Measurements from ENCODE around the gene TSC2. TPM values are rescaled to one million over a fixed set of nuclear protein-coding genes. Genes with fewer than 3 reads are reported as not detected.
A peak's percentile ranks its signal among the peaks of the same experiment; 100 is the strongest.

TSC2 gene
- total RNA-seq, 1 experiment from 2014 or later: 59.3 TPM

GRCh38 chr16:2045965-2046892 lies 1.6 kb upstream of the TSC2 start:
- peak overlapping the region; percentile 84; the same call in 1 of the 2 replicates for H3K9ac ChIP-seq (ENCODE audit: low read length)

GRCh38 chr16:2046893-2047329 lies 874 bp upstream of the TSC2 start:
- Histone ChIP-seq H3K79me2 (ENCODE audit: low read length) (peaks cover 44% of the 10 kb centered on the region), H3F3A (ENCODE audit: low read length, unreplicated experiment) (no peaks in the 10 kb centered on the region), H3K4me2 (ENCODE audit: low read length) (peak overlapping the region; percentile 99), H3K36me3 (ENCODE audit: low read depth, low read length) (no peaks in the 10 kb centered on the region), H4K20me1 (ENCODE audit: low read length) (no peaks in the 10 kb centered on the region), H2AFZ (ENCODE audit: low read length) (peak overlapping the region; percentile 83), H3K9me2 (replicated peaks; ENCODE audit: low read length) (no peaks in the 10 kb centered on the region), H3K9ac (ENCODE audit: low read length) (peak overlapping the region; percentile 84), H3K9me3 (ENCODE audit: low read length) (no peaks in the 10 kb centered on the region), H3K4me3 (ENCODE audit: low read length) (peak overlapping the region; percentile 94), H3K27ac (ENCODE audit: low read length) (peak overlapping the region; percentile 71), H3K4me1 (ENCODE audit: insufficient read depth, low read length) (peaks cover 41% of the 10 kb centered on the region), H3K27me3 (ENCODE audit: low read length) (no peaks in the 10 kb centered on the region)
- TF ChIP-seq CTCF (conservative IDR thresholded peaks at IDR 0.05; ENCODE audit: low read depth, low read length): no peak
- no peak for TF ChIP-seq EZH2 (IDR thresholded peaks at IDR 0.05; ENCODE audit: low read length, unreplicated experiment)
- TF ChIP-seq EZH2phosphoT487 (IDR thresholded peaks at IDR 0.05; ENCODE audit: borderline replicate concordance, low read length): no peak
- no peak for DNase-seq
- BruUV-seq (replicated peaks): no TSS peak
- intact Hi-C loops (cut with micrococcal nuclease): no loop called here
- POLR2A ChIA-PET (ENCODE audit: unreplicated experiment): interaction anchor here (0.6 kb wide), 1 partner anchor 12 kb away, joined by 3 read pairs; no protein-coding TSS in a partner anchor
- ATAC-seq: no peak
- CTCF ChIA-PET: interaction anchor here (0.7 kb wide), 1 partner anchor 24 kb away, joined by 3 read pairs; no protein-coding TSS in a partner anchor

More at GRCh38 chr16:2045965-2046892, 1.6 kb upstream of the TSC2 start:
- ChIA-PET CTCF (no interaction called here), POLR2A (ENCODE audit: unreplicated experiment) (no interaction called here)
- H3K4me1 ChIP-seq (ENCODE audit: insufficient read depth, low read length): peaks cover 48% of the 10 kb centered on the region
- ATAC-seq (no peak), DNase-seq (no peak)
- no peaks in the 10 kb centered on the region for H3F3A ChIP-seq (ENCODE audit: low read length, unreplicated experiment)
- no peaks in the 10 kb centered on the region for H3K9me3 ChIP-seq (ENCODE audit: low read length)
- H3K27me3 ChIP-seq (ENCODE audit: low read length): no peaks in the 10 kb centered on the region
- TSS peak; percentile 50 for BruUV-seq (replicated peaks)
- H2AFZ ChIP-seq (ENCODE audit: low read length): no peak overlapping the region
- no peaks in the 10 kb centered on the region for H3K36me3 ChIP-seq (ENCODE audit: low read depth, low read length)
- no peaks in the 10 kb centered on the region for H4K20me1 ChIP-seq (ENCODE audit: low read length)
- no peaks in the 10 kb centered on the region for H3K9me2 ChIP-seq (replicated peaks; ENCODE audit: low read length)
- peaks cover 44% of the 10 kb centered on the region for H3K79me2 ChIP-seq (ENCODE audit: low read length)
- peak overlapping the region; percentile 99 for H3K4me2 ChIP-seq (ENCODE audit: low read length)
- TF ChIP-seq CTCF (conservative IDR thresholded peaks at IDR 0.05; ENCODE audit: low read depth, low read length) (no peak), EZH2 (IDR thresholded peaks at IDR 0.05; ENCODE audit: low read length, unreplicated experiment) (no peak), EZH2phosphoT487 (IDR thresholded peaks at IDR 0.05; ENCODE audit: borderline replicate concordance, low read length) (no peak)
- intact Hi-C loops (cut with micrococcal nuclease): no loop called here
- peak overlapping the region; percentile 71 for H3K27ac ChIP-seq (ENCODE audit: low read length)
- peak overlapping the region; percentile 94 for H3K4me3 ChIP-seq (ENCODE audit: low read length)

All from PC-3 (cell line).